Chondrocyte (in vitro differentiated cells): Measurements from ENCODE around the gene ZNF407. TPM values are rescaled to one million over a fixed set of nuclear protein-coding genes. Genes with fewer than 3 reads are reported as not detected.
A peak's percentile ranks its signal among the peaks of the same experiment; 100 is the strongest.

ENCODE experiments used
- DNase-seq: peaks from one replicate; pipeline ENCODE4 v3.0.0; 2021; ENCODE audit warnings: mixed read lengths, low spot score
- H3K27ac Mint-ChIP-seq: one replicate; pipeline ENCODE4 v1.8.0; 2021; ENCODE audit warnings: mild to moderate bottlenecking, moderate library complexity, mixed read lengths; ENCODE audit not compliant: unreplicated experiment
- H3K27me3 Mint-ChIP-seq: 2 replicates; pipeline ENCODE4 v1.8.0; 2021; ENCODE audit warnings: low read depth, mixed read lengths
- H3K36me3 Mint-ChIP-seq: 2 replicates; pipeline ENCODE4 v1.8.0; 2021; ENCODE audit warnings: low read depth, mixed read lengths
- H3K4me1 Mint-ChIP-seq: 2 replicates; pipeline ENCODE4 v1.8.0; 2021; ENCODE audit warnings: low read depth, mild to moderate bottlenecking, mixed read lengths
- H3K4me3 Mint-ChIP-seq: one replicate; pipeline ENCODE4 v1.8.0; 2021; ENCODE audit warnings: mild to moderate bottlenecking, moderate library complexity, mixed read lengths; ENCODE audit not compliant: unreplicated experiment
- H3K9me3 Mint-ChIP-seq: 2 replicates; pipeline ENCODE4 v1.8.0; 2021; ENCODE audit warnings: low read depth, mixed read lengths
- CTCF ChIP-seq: fragments of 200-600 bp; sonication (generic); IDR thresholded peaks from 2 replicates; pipeline ENCODE4 v1.5.0; 2021; ENCODE audit warnings: antibody characterized with exemption, mild to moderate bottlenecking, moderate library complexity
- long read RNA-seq: library from polyadenylated mRNA; stranded (forward); transcript quantifications from one replicate; pipeline ENCODE4 v2.0.0, GENCODE V29; 2021
- total RNA-seq: library from RNA; stranded (reverse); gene quantifications from 3 replicates; pipeline ENCODE4 v1.2.1, GENCODE V29; 2021

ZNF407 gene
- 9.5 to 15.3 TPM (median 10.4 TPM) in 3 replicates for total RNA-seq
- long read RNA-seq, partial matches to known transcripts, result 0 of 1 reads
- long read RNA-seq, other reads (novel, unspliced or antisense), result 1 of 1 reads

DNA sequence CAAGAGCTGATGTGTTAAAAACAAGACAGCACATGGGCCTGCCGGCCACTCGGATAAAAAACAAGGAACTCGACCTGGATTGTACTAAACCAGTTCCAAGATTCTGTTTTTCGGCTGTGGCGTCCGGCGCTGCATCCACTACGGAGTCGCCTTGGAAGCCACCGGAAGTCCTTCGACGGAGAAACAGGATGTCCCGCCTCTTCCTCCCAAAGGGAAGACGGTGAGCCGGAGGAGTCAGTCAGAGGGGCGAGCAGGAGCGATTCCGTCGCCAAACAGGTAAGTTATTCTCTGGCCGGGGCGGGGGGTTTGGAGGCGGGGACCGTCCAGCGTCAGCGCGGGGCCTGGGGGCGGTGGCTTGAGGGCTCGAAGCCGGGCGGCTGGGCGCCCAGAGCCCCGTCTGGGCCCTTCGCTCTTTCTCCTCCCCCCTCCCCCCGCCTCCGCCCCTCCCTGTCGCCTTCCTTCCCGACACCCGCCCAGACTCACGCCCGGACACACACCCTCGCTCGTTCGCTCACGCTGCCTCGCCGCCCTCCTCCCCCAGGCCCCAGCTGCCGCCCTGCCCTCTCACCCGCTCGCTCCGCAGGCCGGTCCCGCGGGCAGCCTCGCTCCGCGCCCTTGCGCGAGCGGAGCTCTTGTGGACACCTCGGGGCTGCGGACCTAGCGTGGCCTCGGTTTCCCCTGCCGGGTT is at the start of gene ZNF407:
ZNF407 (plus strand) TSS at position 209 of the 688 bp plus-strand sequence. CDS start 33,150 bp downstream, outside the sequence.
- Mint-ChIP-seq H3K4me1 (peaks cover 26% of the 10 kb centered on the region), H3K27ac (peak within 1 kb of the TSS; percentile 98), H3K9me3 (no peaks in the 10 kb centered on the region), H3K27me3 (no peaks in the 10 kb centered on the region), H3K36me3 (peaks cover 8% of the 10 kb centered on the region), H3K4me3 (peak within 1 kb of the TSS; percentile 93)
- no peak for TF ChIP-seq CTCF
- DNase-seq, result no peak

- Mint-ChIP-seq H3K9me3 (peaks cover 11% of the 10 kb centered on the region), H3K4me3 (no peak overlapping the region), H3K4me1 (peaks cover 9% of the 10 kb centered on the region), H3K36me3 (peaks cover 1% of the 10 kb centered on the region), H3K27ac (no peak overlapping the region), H3K27me3 (peaks cover 19% of the 10 kb centered on the region)
- no peak for DNase-seq
- TF ChIP-seq CTCF, result no peak
Observed at GRCh38 chr18:74549591-74550104, 48.0 kb upstream of the ZNF407 start.

GRCh38 chr18:74550886-74551285 is 46.8 kb upstream of the ZNF407 start:
- DNase-seq, result no peak
- Mint-ChIP-seq H3K4me1 (peaks cover 9% of the 10 kb centered on the region), H3K27ac (no peak overlapping the region), H3K9me3 (peaks cover 11% of the 10 kb centered on the region), H3K36me3 (peaks cover 1% of the 10 kb centered on the region), H3K4me3 (no peak overlapping the region), H3K27me3 (peaks cover 22% of the 10 kb centered on the region)
- no peak for TF ChIP-seq CTCF

DNA sequence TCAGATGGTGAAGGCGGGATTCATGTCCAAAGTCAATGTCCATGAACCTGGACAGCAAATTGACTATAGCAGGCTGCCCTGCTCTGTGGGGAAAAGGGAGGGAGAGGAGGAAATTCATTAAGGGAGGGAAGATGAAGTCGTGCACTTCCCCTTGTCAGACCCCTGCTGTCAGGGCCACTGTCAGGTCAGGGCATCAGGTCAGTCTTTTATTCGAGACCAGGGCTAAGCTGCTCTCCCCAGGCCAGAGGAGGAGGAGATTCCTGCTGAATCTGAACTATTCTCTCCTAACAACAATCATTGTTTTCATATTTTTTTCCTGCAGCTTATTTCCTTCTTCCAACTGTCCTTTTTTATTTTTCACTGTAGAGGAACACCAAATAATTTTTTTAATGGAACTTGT is 46.2 kb upstream of the ZNF407 start:
- Mint-ChIP-seq H3K4me3 (no peak overlapping the region), H3K27me3 (peaks cover 22% of the 10 kb centered on the region), H3K9me3 (peaks cover 11% of the 10 kb centered on the region), H3K27ac (no peak overlapping the region), H3K4me1 (peaks cover 9% of the 10 kb centered on the region), H3K36me3 (peaks cover 1% of the 10 kb centered on the region)
- DNase-seq, result no peak
- TF ChIP-seq CTCF, result no peak

DNA sequence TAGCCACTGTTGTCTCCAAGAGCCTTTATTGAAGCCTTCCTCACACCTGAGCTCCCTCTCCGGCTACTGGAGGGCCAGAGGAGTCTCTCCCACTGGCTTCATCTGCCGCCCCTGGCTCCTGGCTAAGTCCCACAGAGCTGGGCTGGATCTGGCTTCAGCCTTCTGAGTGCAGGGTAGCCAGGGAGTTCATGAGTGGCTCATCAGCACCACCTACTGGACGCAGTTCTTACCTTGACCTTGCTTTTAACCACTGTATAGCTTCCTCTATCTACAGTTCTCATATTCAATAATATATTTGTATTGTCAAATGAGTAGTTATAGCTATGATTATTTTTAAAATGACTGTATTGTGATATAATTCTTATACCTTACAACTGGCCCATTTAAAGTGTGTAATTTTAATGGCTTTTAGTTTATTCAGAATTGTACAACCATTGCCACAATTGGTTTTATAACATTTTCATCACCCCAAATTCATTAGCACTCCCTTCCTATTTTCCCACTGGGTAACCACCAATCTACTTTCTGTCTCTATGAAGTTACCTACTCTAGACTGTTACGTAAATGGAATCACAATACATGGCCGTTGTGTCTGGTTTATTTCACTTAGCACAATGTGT is 45.6 kb upstream of the ZNF407 start:
- no peak overlapping the region for H3K4me3 Mint-ChIP-seq
- DNase-seq, result no peak
- H3K4me1 Mint-ChIP-seq, result peaks cover 3% of the 10 kb centered on the region
- peaks cover 11% of the 10 kb centered on the region for H3K9me3 Mint-ChIP-seq
- TF ChIP-seq CTCF, result peak; percentile 91
- peaks cover 22% of the 10 kb centered on the region for H3K27me3 Mint-ChIP-seq
- peaks cover 1% of the 10 kb centered on the region for H3K36me3 Mint-ChIP-seq
- H3K27ac Mint-ChIP-seq, result no peak overlapping the region
